GM23338 (cell line): ENCODE data around the gene ZNF648. TPM values are rescaled to one million over a fixed set of nuclear protein-coding genes. Genes with fewer than 3 reads are reported as not detected.
A peak's percentile ranks its signal among the peaks of the same experiment; 100 is the strongest.

Source experiments
- ATAC-seq: fragments of 200-7000 bp; cut with Tn5 transposase; 3 replicates; pipeline ENCODE4 v1.9.1; 2020
- DNase-seq: peaks from one replicate; pipeline ENCODE4 v3.0.0-alpha.2; 2015; ENCODE audit warnings: low spot score
- H2AFZ ChIP-seq: fragments of 200-600 bp; sonication (generic); 2 replicates; pipeline ENCODE4 v1.8.0; 2016; ENCODE audit warnings: antibody characterized with exemption, mild to moderate bottlenecking, moderate library complexity
- H3F3A ChIP-seq: fragments of 200-600 bp; sonication (generic); replicated peaks from 2 replicates; pipeline ENCODE4 v1.8.0; 2017; ENCODE audit warnings: antibody characterized with exemption, mixed run types, low read depth
- H3K27ac ChIP-seq: fragments of 200-600 bp; sonication (generic); 2 replicates; pipeline ENCODE4 v1.6.1; 2016; ENCODE audit warnings: low read depth
- H3K27me3 ChIP-seq: fragments of 200-600 bp; sonication (generic); 2 replicates; pipeline ENCODE4 v1.8.0; 2016; ENCODE audit warnings: mild to moderate bottlenecking, mixed run types, moderate library complexity; ENCODE audit not compliant: insufficient read depth
- H3K36me3 ChIP-seq: fragments of 200-600 bp; sonication (generic); 2 replicates; pipeline ENCODE4 v1.8.0; 2016; ENCODE audit warnings: mild to moderate bottlenecking; ENCODE audit not compliant: insufficient read depth
- H3K4me1 ChIP-seq: fragments of 200-600 bp; sonication (generic); 2 replicates; pipeline ENCODE4 v1.8.0; 2016; ENCODE audit warnings: mild to moderate bottlenecking, moderate library complexity; ENCODE audit not compliant: insufficient read depth
- H3K4me2 ChIP-seq: fragments of 200-600 bp; sonication (generic); 2 replicates; pipeline ENCODE4 v1.7.1; 2017; ENCODE audit warnings: mixed run types
- H3K4me3 ChIP-seq: fragments of 200-600 bp; sonication (generic); 2 replicates; pipeline ENCODE4 v1.6.1; 2016; ENCODE audit warnings: mixed run types
- H3K79me2 ChIP-seq: fragments of 200-600 bp; sonication (generic); replicated peaks from 2 replicates; pipeline ENCODE4 v1.8.0; 2017; ENCODE audit warnings: mild to moderate bottlenecking; ENCODE audit not compliant: insufficient read depth
- H3K9me2 ChIP-seq: fragments of 200-600 bp; sonication (generic); 2 replicates; pipeline ENCODE4 v1.8.0; 2017; ENCODE audit not compliant: insufficient read depth
- H4K20me1 ChIP-seq: fragments of 200-600 bp; sonication (generic); replicated peaks from 2 replicates; pipeline ENCODE4 v1.8.0; 2017; ENCODE audit warnings: mild to moderate bottlenecking; ENCODE audit not compliant: insufficient read depth
- H3K27ac Mint-ChIP-seq: 2 replicates; pipeline ENCODE4 v1.8.0; 2020; ENCODE audit warnings: inconsistent platforms, mild to moderate bottlenecking, moderate library complexity, mixed read lengths
- H3K27me3 Mint-ChIP-seq: 3 replicates; pipeline ENCODE4 v1.8.0; 2022; ENCODE audit warnings: low read depth, mild to moderate bottlenecking, moderate library complexity, mixed read lengths, inconsistent platforms; ENCODE audit not compliant: insufficient read depth, poor library complexity
- H3K36me3 Mint-ChIP-seq: 3 replicates; pipeline ENCODE4 v1.8.0; 2021; ENCODE audit warnings: low read depth, mild to moderate bottlenecking, inconsistent platforms, moderate library complexity, mixed read lengths
- H3K4me1 Mint-ChIP-seq: 3 replicates; pipeline ENCODE4 v1.8.0; 2020; ENCODE audit warnings: mild to moderate bottlenecking, inconsistent platforms, mixed read lengths
- H3K4me3 Mint-ChIP-seq: 3 replicates; pipeline ENCODE4 v1.8.0; 2021; ENCODE audit warnings: moderate library complexity, mild to moderate bottlenecking, inconsistent platforms, mixed read lengths
- H3K9me3 Mint-ChIP-seq: 3 replicates; pipeline ENCODE4 v1.8.0; 2020; ENCODE audit warnings: moderate library complexity, mild to moderate bottlenecking, inconsistent platforms, mixed read lengths
- EZH2phosphoT487 ChIP-seq: fragments of 200-600 bp; sonication (generic); IDR thresholded peaks from one replicate; pipeline ENCODE4 v1.8.1; 2018; ENCODE audit warnings: antibody characterized with exemption; ENCODE audit not compliant: unreplicated experiment
- REST ChIP-seq: IDR thresholded peaks from one replicate; pipeline ENCODE4 v1.6.1; 2018; ENCODE audit warnings: antibody characterized with exemption; ENCODE audit not compliant: unreplicated experiment
- STAT1 ChIP-seq: IDR thresholded peaks from one replicate; pipeline ENCODE4 v1.6.1; 2016; ENCODE audit warnings: antibody characterized with exemption; ENCODE audit not compliant: unreplicated experiment
- ZNF331 ChIP-seq: fragments of 250-450 bp; sonication (Bioruptor Pico); IDR thresholded peaks from 2 replicates; pipeline ENCODE4 v1.5.0; 2020; ENCODE audit warnings: low read depth, mild to moderate bottlenecking, moderate library complexity
- ZNF462 ChIP-seq: fragments of 250-450 bp; sonication (Bioruptor Pico); IDR thresholded peaks from 2 replicates; pipeline ENCODE4 v1.5.0; 2020; ENCODE audit warnings: mild to moderate bottlenecking, moderate library complexity
- polyA plus RNA-seq: library from polyadenylated mRNA; unstranded; fragments of >200 nt; fragmentation: Nextera tagmentation; extraction: Ambion mirVana; gene quantifications from 2 replicates; pipeline ENCODE4 v1.2.1, GENCODE V29; 2016
- total RNA-seq: library from RNA; depleted of rRNA; stranded (reverse); fragments of >200 nt; shearing (Covaris generic); gene quantifications from 2 replicates; pipeline ENCODE4 v1.2.3, GENCODE V29; 2014

Gene ZNF648
- total and polyA plus RNA-seq, 2 experiments from 2014 or later = 0.24 to 1.2 TPM

GRCh38 chr1:182102043-182102416 lies 40.5 kb upstream of the ZNF648 start:
- Mint-ChIP-seq H3K27ac (peak overlapping the region; percentile 99), H3K27me3 (peaks cover 5% of the 10 kb centered on the region), H3K4me3 (peak overlapping the region; percentile 57), H3K4me1 (peaks cover 32% of the 10 kb centered on the region), H3K9me3 (peaks cover 21% of the 10 kb centered on the region; the same call in 2 of the 3 replicates), H3K36me3 (peaks cover 21% of the 10 kb centered on the region)
- H3K4me2 ChIP-seq = peak overlapping the region; percentile 46
- DNase-seq (no peak), ATAC-seq (no peak)
- peaks cover 17% of the 10 kb centered on the region; the same call in 1 of the 2 replicates for H3K4me1 ChIP-seq
- no peak for TF ChIP-seq EZH2phosphoT487
- no peak for TF ChIP-seq ZNF462 (CRISPR knock-in tag)
- TF ChIP-seq STAT1 = no peak
- no peak for TF ChIP-seq REST
- TF ChIP-seq ZNF331 = no peak
- H3K27ac ChIP-seq = peak overlapping the region; percentile 98
- no peaks in the 10 kb centered on the region for H4K20me1 ChIP-seq
- H3K9me2 ChIP-seq = peaks cover 10% of the 10 kb centered on the region
- no peaks in the 10 kb centered on the region for H3K79me2 ChIP-seq
- H3F3A ChIP-seq = no peaks in the 10 kb centered on the region
- no peaks in the 10 kb centered on the region for H3K27me3 ChIP-seq
- no peak overlapping the region for H2AFZ ChIP-seq
- no peaks in the 10 kb centered on the region for H3K36me3 ChIP-seq
- no peak overlapping the region for H3K4me3 ChIP-seq
